OCI-LY1 (cell line): ENCODE measurements around the gene CAB39L.
"Not testable (repeated sequence)": the region's sequence is repeated elsewhere in the genome, so short reads cannot be mapped to it uniquely, and the experiment has no call there.

Source experiments
- CTCF ChIP-seq: fragments of 200-600 bp; sonication (generic), shearing (Covaris generic); IDR thresholded peaks from 2 replicates; pipeline ENCODE4 v1.5.1; 2017; ENCODE audit warnings: mild to moderate bottlenecking, antibody characterized with exemption, low read length, moderate library complexity, mixed read lengths
- EZH2 ChIP-seq: fragments of 200-600 bp; sonication (generic), shearing (Covaris generic); IDR thresholded peaks from 2 replicates; pipeline ENCODE4 v1.8.0; 2017; ENCODE audit warnings: borderline replicate concordance, mixed run types, mild to moderate bottlenecking, antibody characterized with exemption, low read length, moderate library complexity, mixed read lengths

GRCh38 chr13:49294723-49295122 lies 149.1 kb downstream of the CAB39L start:
- not testable (repeated sequence) for TF ChIP-seq EZH2, CTCF
